WTC11 (cell line): ENCODE measurements around the gene LRTM1. TPM values are rescaled to one million over a fixed set of nuclear protein-coding genes. Genes with fewer than 3 reads are reported as not detected.

Source experiments
- ATAC-seq: fragments of 200-7000 bp; cut with Tn5 transposase; 2 replicates; pipeline ENCODE4 v1.10.0; 2021; ENCODE audit warnings: mild to moderate bottlenecking, moderate library complexity
- CTCF ChIA-PET: fragments of 300-600 bp; sonication (Branson Sonifier 250); formaldehyde crosslinking; loops from one replicate; lab custom pipeline; 2021; ENCODE audit warnings: antibody characterized with exemption; lab: Charles Lee
- POLR2A ChIA-PET: fragments of 350-600 bp; sonication (Branson Sonifier 250); formaldehyde crosslinking; loops from one replicate; lab custom pipeline; 2021; ENCODE audit warnings: antibody characterized with exemption; lab: Charles Lee
- DNase-seq: peaks from one replicate; pipeline ENCODE4 v3.0.0; 2021; ENCODE audit warnings: low spot score
- H3K27ac Mint-ChIP-seq: 2 replicates; pipeline ENCODE4 v1.8.0; 2021; ENCODE audit warnings: mixed read lengths
- H3K27me3 Mint-ChIP-seq: 2 replicates; pipeline ENCODE4 v1.8.0; 2021; ENCODE audit warnings: low read depth, mild to moderate bottlenecking, moderate library complexity, mixed read lengths
- H3K36me3 Mint-ChIP-seq: 2 replicates; pipeline ENCODE4 v1.8.0; 2021; ENCODE audit warnings: mixed read lengths
- H3K4me1 Mint-ChIP-seq: 2 replicates; pipeline ENCODE4 v1.8.0; 2022; ENCODE audit warnings: mixed read lengths
- H3K4me3 Mint-ChIP-seq: 2 replicates; pipeline ENCODE4 v1.8.0; 2021; ENCODE audit warnings: mild to moderate bottlenecking, moderate library complexity, mixed read lengths
- H3K9me3 Mint-ChIP-seq: 2 replicates; pipeline ENCODE4 v1.8.0; 2021; ENCODE audit warnings: mixed read lengths
- ATF1 ChIP-seq: sonication (generic); formaldehyde crosslinking; IDR thresholded peaks from 2 replicates; pipeline ENCODE4 v1.8.1; 2023; ENCODE audit warnings: mild to moderate bottlenecking, moderate library complexity, missing genetic modification reagents
- ELF4 ChIP-seq: sonication (generic); formaldehyde crosslinking; IDR thresholded peaks from 2 replicates; pipeline ENCODE4 v1.8.1; 2022; ENCODE audit warnings: low read depth, mild to moderate bottlenecking, moderate library complexity, missing genetic modification reagents
- FOXK1 ChIP-seq: sonication (generic); formaldehyde crosslinking; IDR thresholded peaks from 2 replicates; pipeline ENCODE4 v1.8.0; 2022; ENCODE audit warnings: mild to moderate bottlenecking, moderate library complexity, missing genetic modification reagents
- GTF2I ChIP-seq: fragments of 250-450 bp; sonication (Bioruptor Pico); conservative IDR thresholded peaks from 2 replicates; pipeline ENCODE4 v1.4.0; 2021; ENCODE audit warnings: mild to moderate bottlenecking
- IRF2 ChIP-seq: sonication (generic); formaldehyde crosslinking; IDR thresholded peaks from 2 replicates; pipeline ENCODE4 v1.8.0; 2022; ENCODE audit warnings: low read depth, missing genetic modification reagents, borderline replicate concordance
- JUN ChIP-seq: sonication (generic); formaldehyde crosslinking; IDR thresholded peaks from 2 replicates; pipeline ENCODE4 v1.8.0; 2023; ENCODE audit warnings: mild to moderate bottlenecking, missing genetic modification reagents
- MYBL2 ChIP-seq: sonication (generic); formaldehyde crosslinking; IDR thresholded peaks from 2 replicates; pipeline ENCODE4 v1.8.1; 2023; ENCODE audit warnings: mild to moderate bottlenecking, moderate library complexity, missing genetic modification reagents
- NFE2L1 ChIP-seq: sonication (generic); formaldehyde crosslinking; IDR thresholded peaks from 2 replicates; pipeline ENCODE4 v1.8.1; 2023; ENCODE audit warnings: missing genetic modification reagents
- NR2C2 ChIP-seq: sonication (generic); formaldehyde crosslinking; IDR thresholded peaks from 2 replicates; pipeline ENCODE4 v1.8.0; 2022; ENCODE audit warnings: mild to moderate bottlenecking, missing genetic modification reagents
- OVOL2 ChIP-seq: fragments of 250-450 bp; sonication (Bioruptor Pico); IDR thresholded peaks from 2 replicates; pipeline ENCODE4 v1.9.0; 2021; ENCODE audit warnings: mild to moderate bottlenecking, borderline replicate concordance
- RORB ChIP-seq: fragments of 250-450 bp; sonication (Bioruptor Pico); IDR thresholded peaks from 2 replicates; pipeline ENCODE4 v1.9.0; 2021; ENCODE audit warnings: mild to moderate bottlenecking
- SOX15 ChIP-seq: fragments of 250-450 bp; sonication (Bioruptor Pico); IDR thresholded peaks from 2 replicates; pipeline ENCODE4 v1.9.0; 2021; ENCODE audit warnings: mild to moderate bottlenecking
- TEAD1 ChIP-seq: sonication (generic); formaldehyde crosslinking; IDR thresholded peaks from 2 replicates; pipeline ENCODE4 v1.8.0; 2022; ENCODE audit warnings: mild to moderate bottlenecking, missing genetic modification reagents
- TP53 ChIP-seq: sonication (generic); formaldehyde crosslinking; IDR thresholded peaks from 2 replicates; pipeline ENCODE4 v1.8.1; 2023; ENCODE audit warnings: mild to moderate bottlenecking, missing genetic modification reagents
- ZNF416 ChIP-seq: fragments of 250-450 bp; sonication (Bioruptor Pico); IDR thresholded peaks from 2 replicates; pipeline ENCODE4 v1.9.0; 2021; ENCODE audit warnings: mild to moderate bottlenecking, inconsistent platforms
- total RNA-seq: library from RNA; stranded (reverse); gene quantifications from 3 replicates; pipeline ENCODE4 v1.2.3, GENCODE V29; 2021
- TF ChIP-seq, protein P1 (sequence below): fragments of 250-450 bp; sonication (Bioruptor Pico); IDR thresholded peaks from 2 replicates; pipeline ENCODE4 v1.9.0; 2021; ENCODE audit warnings: moderate library complexity, mild to moderate bottlenecking, inconsistent platforms, borderline replicate concordance
- TF ChIP-seq, protein P2 (sequence below): sonication (generic); formaldehyde crosslinking; IDR thresholded peaks from 2 replicates; pipeline ENCODE4 v1.8.1; 2022; ENCODE audit warnings: low read depth, mild to moderate bottlenecking, moderate library complexity, missing genetic modification reagents, borderline replicate concordance
- TF ChIP-seq, protein P3 (sequence below): sonication (generic); formaldehyde crosslinking; IDR thresholded peaks from 2 replicates; pipeline ENCODE4 v1.8.1; 2023; ENCODE audit warnings: mild to moderate bottlenecking, missing genetic modification reagents, moderate library complexity
- TF ChIP-seq, protein P4 (sequence below): sonication (generic); formaldehyde crosslinking; IDR thresholded peaks from 2 replicates; pipeline ENCODE4 v1.8.1; 2022; ENCODE audit warnings: mild to moderate bottlenecking, missing genetic modification reagents, moderate library complexity, borderline replicate concordance
- TF ChIP-seq, protein P5 (sequence below): sonication (generic); formaldehyde crosslinking; IDR thresholded peaks from 2 replicates; pipeline ENCODE4 v1.8.1; 2023; ENCODE audit warnings: mild to moderate bottlenecking, missing genetic modification reagents
- TF ChIP-seq, protein P6 (sequence below): fragments of 250-450 bp; sonication (Bioruptor Pico); IDR thresholded peaks from 2 replicates; pipeline ENCODE4 v1.9.0; 2021; ENCODE audit warnings: mild to moderate bottlenecking, borderline replicate concordance
- TF ChIP-seq, protein P7 (sequence below): fragments of 250-450 bp; sonication (Bioruptor Pico); IDR thresholded peaks from 2 replicates; pipeline ENCODE4 v1.9.0; 2021; ENCODE audit warnings: mild to moderate bottlenecking
- TF ChIP-seq, protein P8 (sequence below): sonication (generic); formaldehyde crosslinking; IDR thresholded peaks from 2 replicates; pipeline ENCODE4 v1.8.1; 2022; ENCODE audit warnings: low read depth, missing genetic modification reagents, borderline replicate concordance

Gene LRTM1
- total RNA-seq, 1 experiment from 2014 or later = not detected

DNA sequence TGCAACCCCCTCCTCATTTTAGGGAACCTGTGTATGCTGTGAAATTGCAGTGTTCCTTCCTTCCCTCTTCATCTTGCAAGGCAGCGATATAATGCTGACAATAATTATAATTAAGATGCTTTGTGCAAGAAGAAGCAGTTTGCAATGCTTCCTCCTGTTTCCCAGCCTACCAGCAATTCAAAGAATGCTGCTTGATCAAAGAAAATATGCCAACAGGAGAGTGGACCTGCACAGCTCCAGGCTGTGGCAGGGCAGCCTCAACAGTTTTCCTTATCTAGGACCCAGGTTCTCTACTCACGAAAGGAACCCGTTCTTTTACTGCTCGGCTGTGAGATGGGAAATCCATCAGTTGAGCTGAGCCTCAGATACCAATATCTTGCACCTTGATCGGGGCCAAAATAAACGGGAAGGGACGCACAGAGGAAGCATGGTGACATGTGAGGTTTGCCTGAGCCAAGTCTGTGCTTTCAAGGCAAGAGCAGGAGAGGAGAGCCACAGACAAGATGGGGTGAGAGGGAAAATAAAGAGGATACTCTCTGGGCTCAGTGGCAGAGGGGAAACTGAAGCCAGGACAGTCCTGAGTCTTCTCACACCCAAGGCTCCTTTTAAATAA is 22.6 kb upstream of the LRTM1 start:
- Mint-ChIP-seq H3K27ac (peak overlapping the region; percentile 19; the same call in 1 of the 2 replicates), H3K36me3 (no peaks in the 10 kb centered on the region), H3K4me1 (peaks cover 20% of the 10 kb centered on the region), H3K27me3 (no peaks in the 10 kb centered on the region), H3K9me3 (no peaks in the 10 kb centered on the region), H3K4me3 (no peak overlapping the region)
- ChIA-PET CTCF (no interaction called here), POLR2A (no interaction called here)
- TF ChIP-seq, protein P1, sequence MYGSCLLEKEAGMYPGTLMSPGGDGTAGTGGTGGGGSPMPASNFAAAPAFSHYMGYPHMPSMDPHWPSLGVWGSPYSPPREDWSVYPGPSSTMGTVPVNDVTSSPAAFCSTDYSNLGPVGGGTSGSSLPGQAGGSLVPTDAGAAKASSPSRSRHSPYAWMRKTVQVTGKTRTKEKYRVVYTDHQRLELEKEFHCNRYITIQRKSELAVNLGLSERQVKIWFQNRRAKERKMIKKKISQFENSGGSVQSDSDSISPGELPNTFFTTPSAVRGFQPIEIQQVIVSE = no peak
- TF ChIP-seq RORB (CRISPR knock-in tag) = no peak
- TF ChIP-seq, protein P2, sequence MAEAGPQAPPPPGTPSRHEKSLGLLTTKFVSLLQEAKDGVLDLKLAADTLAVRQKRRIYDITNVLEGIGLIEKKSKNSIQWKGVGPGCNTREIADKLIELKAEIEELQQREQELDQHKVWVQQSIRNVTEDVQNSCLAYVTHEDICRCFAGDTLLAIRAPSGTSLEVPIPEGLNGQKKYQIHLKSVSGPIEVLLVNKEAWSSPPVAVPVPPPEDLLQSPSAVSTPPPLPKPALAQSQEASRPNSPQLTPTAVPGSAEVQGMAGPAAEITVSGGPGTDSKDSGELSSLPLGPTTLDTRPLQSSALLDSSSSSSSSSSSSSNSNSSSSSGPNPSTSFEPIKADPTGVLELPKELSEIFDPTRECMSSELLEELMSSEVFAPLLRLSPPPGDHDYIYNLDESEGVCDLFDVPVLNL (CRISPR knock-in tag) = no peak
- no peak for TF ChIP-seq TP53
- TF ChIP-seq, protein P3, sequence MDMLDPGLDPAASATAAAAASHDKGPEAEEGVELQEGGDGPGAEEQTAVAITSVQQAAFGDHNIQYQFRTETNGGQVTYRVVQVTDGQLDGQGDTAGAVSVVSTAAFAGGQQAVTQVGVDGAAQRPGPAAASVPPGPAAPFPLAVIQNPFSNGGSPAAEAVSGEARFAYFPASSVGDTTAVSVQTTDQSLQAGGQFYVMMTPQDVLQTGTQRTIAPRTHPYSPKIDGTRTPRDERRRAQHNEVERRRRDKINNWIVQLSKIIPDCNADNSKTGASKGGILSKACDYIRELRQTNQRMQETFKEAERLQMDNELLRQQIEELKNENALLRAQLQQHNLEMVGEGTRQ (CRISPR knock-in tag) = no peak
- TF ChIP-seq TEAD1 (CRISPR knock-in tag) = no peak
- TF ChIP-seq NFE2L1 (CRISPR knock-in tag) = no peak
- TF ChIP-seq NR2C2 (CRISPR knock-in tag) = no peak
- TF ChIP-seq JUN (CRISPR knock-in tag) = no peak
- no peak for TF ChIP-seq ZNF416 (CRISPR knock-in tag)
- TF ChIP-seq GTF2I (CRISPR knock-in tag) = no peak
- TF ChIP-seq, protein P4, sequence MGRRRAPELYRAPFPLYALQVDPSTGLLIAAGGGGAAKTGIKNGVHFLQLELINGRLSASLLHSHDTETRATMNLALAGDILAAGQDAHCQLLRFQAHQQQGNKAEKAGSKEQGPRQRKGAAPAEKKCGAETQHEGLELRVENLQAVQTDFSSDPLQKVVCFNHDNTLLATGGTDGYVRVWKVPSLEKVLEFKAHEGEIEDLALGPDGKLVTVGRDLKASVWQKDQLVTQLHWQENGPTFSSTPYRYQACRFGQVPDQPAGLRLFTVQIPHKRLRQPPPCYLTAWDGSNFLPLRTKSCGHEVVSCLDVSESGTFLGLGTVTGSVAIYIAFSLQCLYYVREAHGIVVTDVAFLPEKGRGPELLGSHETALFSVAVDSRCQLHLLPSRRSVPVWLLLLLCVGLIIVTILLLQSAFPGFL (CRISPR knock-in tag) = no peak
- TF ChIP-seq MYBL2 (CRISPR knock-in tag) = no peak
- TF ChIP-seq FOXK1 (CRISPR knock-in tag) = no peak
- no peak for TF ChIP-seq IRF2 (CRISPR knock-in tag)
- ATAC-seq (no peak), DNase-seq (no peak)

DNA sequence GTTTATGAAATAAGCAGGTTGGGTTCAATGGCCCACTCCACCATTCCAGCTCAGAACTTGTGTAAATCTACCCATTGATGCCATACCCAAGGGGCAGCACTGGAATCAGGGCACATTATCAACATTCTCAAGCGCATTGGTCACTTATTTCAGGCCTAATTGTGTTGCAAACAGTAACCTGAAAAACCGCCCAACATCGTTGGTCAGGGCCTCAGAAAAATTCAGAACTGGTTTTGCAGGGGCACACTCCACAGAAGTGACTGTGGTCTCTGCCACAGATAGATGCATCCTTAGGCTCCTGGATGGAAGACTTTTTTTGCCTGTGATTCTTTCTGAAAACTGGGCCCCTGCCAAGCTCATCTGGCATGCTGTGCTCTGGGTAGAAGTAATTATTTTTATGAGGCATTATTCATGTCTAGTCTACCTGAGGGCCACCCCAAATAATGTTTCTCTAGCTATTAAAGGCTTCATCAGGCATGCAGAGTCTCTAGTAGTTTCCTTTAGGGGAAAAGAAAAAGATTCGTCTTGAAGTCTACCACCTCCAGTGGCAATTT is 21.7 kb upstream of the LRTM1 start:
- Mint-ChIP-seq H3K4me1 (peaks cover 10% of the 10 kb centered on the region), H3K36me3 (no peaks in the 10 kb centered on the region), H3K4me3 (no peak overlapping the region), H3K27ac (no peak overlapping the region), H3K9me3 (no peaks in the 10 kb centered on the region), H3K27me3 (no peaks in the 10 kb centered on the region)
- CTCF ChIA-PET = interaction anchor here (0.9 kb wide), 1 partner anchor 119 kb away, joined by 3 read pairs; no protein-coding TSS in a partner anchor
- POLR2A ChIA-PET = no interaction called here
- no peak for ATAC-seq
- DNase-seq = no peak
- TF ChIP-seq NFE2L1 (CRISPR knock-in tag) (no peak), SOX15 (CRISPR knock-in tag) (no peak), ELF4 (no peak), ATF1 (no peak), OVOL2 (no peak)
- TF ChIP-seq, protein P5, sequence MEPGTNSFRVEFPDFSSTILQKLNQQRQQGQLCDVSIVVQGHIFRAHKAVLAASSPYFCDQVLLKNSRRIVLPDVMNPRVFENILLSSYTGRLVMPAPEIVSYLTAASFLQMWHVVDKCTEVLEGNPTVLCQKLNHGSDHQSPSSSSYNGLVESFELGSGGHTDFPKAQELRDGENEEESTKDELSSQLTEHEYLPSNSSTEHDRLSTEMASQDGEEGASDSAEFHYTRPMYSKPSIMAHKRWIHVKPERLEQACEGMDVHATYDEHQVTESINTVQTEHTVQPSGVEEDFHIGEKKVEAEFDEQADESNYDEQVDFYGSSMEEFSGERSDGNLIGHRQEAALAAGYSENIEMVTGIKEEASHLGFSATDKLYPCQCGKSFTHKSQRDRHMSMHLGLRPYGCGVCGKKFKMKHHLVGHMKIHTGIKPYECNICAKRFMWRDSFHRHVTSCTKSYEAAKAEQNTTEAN (CRISPR knock-in tag) = no peak
- TF ChIP-seq, protein P6, sequence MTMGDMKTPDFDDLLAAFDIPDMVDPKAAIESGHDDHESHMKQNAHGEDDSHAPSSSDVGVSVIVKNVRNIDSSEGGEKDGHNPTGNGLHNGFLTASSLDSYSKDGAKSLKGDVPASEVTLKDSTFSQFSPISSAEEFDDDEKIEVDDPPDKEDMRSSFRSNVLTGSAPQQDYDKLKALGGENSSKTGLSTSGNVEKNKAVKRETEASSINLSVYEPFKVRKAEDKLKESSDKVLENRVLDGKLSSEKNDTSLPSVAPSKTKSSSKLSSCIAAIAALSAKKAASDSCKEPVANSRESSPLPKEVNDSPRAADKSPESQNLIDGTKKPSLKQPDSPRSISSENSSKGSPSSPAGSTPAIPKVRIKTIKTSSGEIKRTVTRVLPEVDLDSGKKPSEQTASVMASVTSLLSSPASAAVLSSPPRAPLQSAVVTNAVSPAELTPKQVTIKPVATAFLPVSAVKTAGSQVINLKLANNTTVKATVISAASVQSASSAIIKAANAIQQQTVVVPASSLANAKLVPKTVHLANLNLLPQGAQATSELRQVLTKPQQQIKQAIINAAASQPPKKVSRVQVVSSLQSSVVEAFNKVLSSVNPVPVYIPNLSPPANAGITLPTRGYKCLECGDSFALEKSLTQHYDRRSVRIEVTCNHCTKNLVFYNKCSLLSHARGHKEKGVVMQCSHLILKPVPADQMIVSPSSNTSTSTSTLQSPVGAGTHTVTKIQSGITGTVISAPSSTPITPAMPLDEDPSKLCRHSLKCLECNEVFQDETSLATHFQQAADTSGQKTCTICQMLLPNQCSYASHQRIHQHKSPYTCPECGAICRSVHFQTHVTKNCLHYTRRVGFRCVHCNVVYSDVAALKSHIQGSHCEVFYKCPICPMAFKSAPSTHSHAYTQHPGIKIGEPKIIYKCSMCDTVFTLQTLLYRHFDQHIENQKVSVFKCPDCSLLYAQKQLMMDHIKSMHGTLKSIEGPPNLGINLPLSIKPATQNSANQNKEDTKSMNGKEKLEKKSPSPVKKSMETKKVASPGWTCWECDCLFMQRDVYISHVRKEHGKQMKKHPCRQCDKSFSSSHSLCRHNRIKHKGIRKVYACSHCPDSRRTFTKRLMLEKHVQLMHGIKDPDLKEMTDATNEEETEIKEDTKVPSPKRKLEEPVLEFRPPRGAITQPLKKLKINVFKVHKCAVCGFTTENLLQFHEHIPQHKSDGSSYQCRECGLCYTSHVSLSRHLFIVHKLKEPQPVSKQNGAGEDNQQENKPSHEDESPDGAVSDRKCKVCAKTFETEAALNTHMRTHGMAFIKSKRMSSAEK (CRISPR knock-in tag) = no peak
- TF ChIP-seq, protein P1 = no peak
- TF ChIP-seq, protein P7, sequence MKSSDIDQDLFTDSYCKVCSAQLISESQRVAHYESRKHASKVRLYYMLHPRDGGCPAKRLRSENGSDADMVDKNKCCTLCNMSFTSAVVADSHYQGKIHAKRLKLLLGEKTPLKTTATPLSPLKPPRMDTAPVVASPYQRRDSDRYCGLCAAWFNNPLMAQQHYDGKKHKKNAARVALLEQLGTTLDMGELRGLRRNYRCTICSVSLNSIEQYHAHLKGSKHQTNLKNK (CRISPR knock-in tag) = no peak
- TF ChIP-seq, protein P8, sequence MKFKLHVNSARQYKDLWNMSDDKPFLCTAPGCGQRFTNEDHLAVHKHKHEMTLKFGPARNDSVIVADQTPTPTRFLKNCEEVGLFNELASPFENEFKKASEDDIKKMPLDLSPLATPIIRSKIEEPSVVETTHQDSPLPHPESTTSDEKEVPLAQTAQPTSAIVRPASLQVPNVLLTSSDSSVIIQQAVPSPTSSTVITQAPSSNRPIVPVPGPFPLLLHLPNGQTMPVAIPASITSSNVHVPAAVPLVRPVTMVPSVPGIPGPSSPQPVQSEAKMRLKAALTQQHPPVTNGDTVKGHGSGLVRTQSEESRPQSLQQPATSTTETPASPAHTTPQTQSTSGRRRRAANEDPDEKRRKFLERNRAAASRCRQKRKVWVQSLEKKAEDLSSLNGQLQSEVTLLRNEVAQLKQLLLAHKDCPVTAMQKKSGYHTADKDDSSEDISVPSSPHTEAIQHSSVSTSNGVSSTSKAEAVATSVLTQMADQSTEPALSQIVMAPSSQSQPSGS = no peak
